Left lung (tissue), 10 donors: Measurements from ENCODE around the gene FLT3LG. TPM values are rescaled to one million over a fixed set of nuclear protein-coding genes. Genes with fewer than 3 reads are reported as not detected.

Experiments
- ATAC-seq: fragments of 200-7000 bp; cut with Tn5 transposase; one replicate; pipeline ENCODE4 v1.9.1; 2020; ENCODE audit warnings: moderate library complexity
- DNase-seq, 4 donors: peaks; one replicate each; pipeline ENCODE4 v3.0.0-alpha.2; 2013 to 2020
- H3K27ac ChIP-seq, 2 donors: fragments of 200-600 bp; sonication (generic) in 1 of 2; one replicate each; pipeline versions ENCODE4 v1.5.0 to v1.8.0; 2020 to 2021
- H3K27me3 ChIP-seq, 2 donors: fragments of 200-600 bp; sonication (generic) in 1 of 2; one replicate each; pipeline versions ENCODE4 v1.5.0 to v1.8.0; 2020 to 2021
- H3K36me3 ChIP-seq, 2 donors: fragments of 200-600 bp; sonication (generic) in 1 of 2; one replicate each; pipeline versions ENCODE4 v1.5.0 to v1.8.0; 2020 to 2021
- H3K4me1 ChIP-seq, 2 donors: fragments of 200-600 bp; one replicate each; pipeline ENCODE4 v1.8.0; 2021
- H3K4me3 ChIP-seq, 2 donors: fragments of 200-600 bp; sonication (generic) in 1 of 2; one replicate each; pipeline versions ENCODE4 v1.5.0 to v1.8.0; 2020 to 2021; ENCODE audit warnings: mild to moderate bottlenecking in 1 of 2
- H3K9me3 ChIP-seq, 2 donors: fragments of 200-600 bp; sonication (generic) in 1 of 2; one replicate each; pipeline versions ENCODE4 v1.5.0 to v1.8.0; 2020 to 2021
- intact Hi-C, 2 donors: fragments of 100-400 bp; cut with DNase I; formaldehyde crosslinking; loops; one replicate each; pipeline versions ENCODE4 v1.11.2 to v1.14.2; 2022
- polyA plus RNA-seq, 6 donors: library from polyadenylated mRNA; unstranded; fragments of 120-200 nt; gene quantifications; one replicate each; pipeline ENCODE4 v1.2.1, GENCODE V29; 2013; ENCODE audit not compliant: insufficient read length in 6 of 6
- total RNA-seq, 2 donors: library from RNA; stranded (reverse); fragmentation: NEBNext Ultra II Directional; extraction: Animal tissue kit (Norgen Biotek cat#: 25700); gene quantifications; one replicate each; pipeline ENCODE4 v1.2.1, GENCODE V29; 2021
- TF ChIP-seq, protein P1 (sequence below), 2 donors: fragments of 200-600 bp; sonication (generic) in 1 of 2; IDR thresholded peaks; one replicate each; pipeline versions ENCODE4 v1.5.0 to v1.8.0; 2021; ENCODE audit warnings: antibody characterized with exemption in 2 of 2
- donor health status: DM: no; HTN: yes; CAD: no.
- donor health status: DM: no; HTN: no; CAD: no.

FLT3LG gene
- total and polyA plus RNA-seq, 8 donors: 6.7 to 10.1 (median 7.4) TPM

DNA sequence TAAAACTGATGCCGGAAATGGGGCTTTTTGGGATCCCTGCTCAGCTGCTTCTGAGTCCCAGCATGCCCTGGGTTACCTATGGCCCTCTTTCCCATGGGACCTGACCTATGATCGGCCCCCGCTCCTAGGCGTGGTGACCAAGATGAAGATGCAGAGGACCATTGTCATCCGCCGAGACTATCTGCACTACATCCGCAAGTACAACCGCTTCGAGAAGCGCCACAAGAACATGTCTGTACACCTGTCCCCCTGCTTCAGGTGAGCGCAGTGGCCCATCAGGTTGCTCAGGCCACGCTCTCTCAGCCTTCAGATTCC is 23.7 kb downstream of the FLT3LG start:
- DNase-seq (no peak), ATAC-seq (no peak)
- peaks cover 12 to 39% of the 10 kb centered on the region in 2 donors for H3K36me3 ChIP-seq
- intact Hi-C loops: no loop called here
- H3K4me1 ChIP-seq: peaks cover 25 to 47% of the 10 kb centered on the region in 2 donors
- H3K27ac ChIP-seq: peak overlapping the region in 1 of 2 donors; percentile 92
- peak overlapping the region; percentile 60 to 78 for H3K4me3 ChIP-seq
- no peaks in the 10 kb centered on the region for H3K27me3 ChIP-seq
- H3K9me3 ChIP-seq: no peaks in the 10 kb centered on the region
- TF ChIP-seq, protein P1, sequence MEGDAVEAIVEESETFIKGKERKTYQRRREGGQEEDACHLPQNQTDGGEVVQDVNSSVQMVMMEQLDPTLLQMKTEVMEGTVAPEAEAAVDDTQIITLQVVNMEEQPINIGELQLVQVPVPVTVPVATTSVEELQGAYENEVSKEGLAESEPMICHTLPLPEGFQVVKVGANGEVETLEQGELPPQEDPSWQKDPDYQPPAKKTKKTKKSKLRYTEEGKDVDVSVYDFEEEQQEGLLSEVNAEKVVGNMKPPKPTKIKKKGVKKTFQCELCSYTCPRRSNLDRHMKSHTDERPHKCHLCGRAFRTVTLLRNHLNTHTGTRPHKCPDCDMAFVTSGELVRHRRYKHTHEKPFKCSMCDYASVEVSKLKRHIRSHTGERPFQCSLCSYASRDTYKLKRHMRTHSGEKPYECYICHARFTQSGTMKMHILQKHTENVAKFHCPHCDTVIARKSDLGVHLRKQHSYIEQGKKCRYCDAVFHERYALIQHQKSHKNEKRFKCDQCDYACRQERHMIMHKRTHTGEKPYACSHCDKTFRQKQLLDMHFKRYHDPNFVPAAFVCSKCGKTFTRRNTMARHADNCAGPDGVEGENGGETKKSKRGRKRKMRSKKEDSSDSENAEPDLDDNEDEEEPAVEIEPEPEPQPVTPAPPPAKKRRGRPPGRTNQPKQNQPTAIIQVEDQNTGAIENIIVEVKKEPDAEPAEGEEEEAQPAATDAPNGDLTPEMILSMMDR (IDR thresholded peaks at IDR 0.05): no peak

DNA sequence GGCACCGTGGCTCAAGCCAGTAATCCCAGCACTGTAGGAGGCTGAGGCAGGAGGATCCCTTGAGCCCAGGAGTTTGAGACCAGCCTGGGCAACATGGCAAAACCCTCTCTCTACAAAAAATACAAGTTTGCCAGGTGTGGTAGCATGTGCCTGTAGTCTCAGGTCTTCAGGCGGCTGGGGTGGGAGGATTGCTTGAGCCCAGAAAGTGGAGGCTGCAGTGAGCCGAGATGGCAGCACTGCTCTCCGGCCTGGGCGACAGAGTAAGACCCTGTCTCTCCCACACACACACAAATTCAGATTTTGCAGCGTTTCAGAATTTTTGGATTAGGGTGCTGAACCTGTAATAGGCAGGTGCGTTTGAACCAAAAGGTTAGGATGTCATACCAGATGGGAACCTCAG is 24.5 kb downstream of the FLT3LG start:
- Histone ChIP-seq H3K27ac (peak overlapping the region in 1 of 2 donors; percentile 73), H3K36me3 (peaks cover 12 to 32% of the 10 kb centered on the region in 2 donors), H3K4me3 (peak overlapping the region in 1 of 2 donors; percentile 60), H3K4me1 (peaks cover 25 to 47% of the 10 kb centered on the region in 2 donors), H3K27me3 (no peaks in the 10 kb centered on the region), H3K9me3 (no peaks in the 10 kb centered on the region)
- intact Hi-C loops: no loop called here
- DNase-seq (no peak), ATAC-seq (no peak)
- TF ChIP-seq, protein P1 (IDR thresholded peaks at IDR 0.05): no peak

DNA sequence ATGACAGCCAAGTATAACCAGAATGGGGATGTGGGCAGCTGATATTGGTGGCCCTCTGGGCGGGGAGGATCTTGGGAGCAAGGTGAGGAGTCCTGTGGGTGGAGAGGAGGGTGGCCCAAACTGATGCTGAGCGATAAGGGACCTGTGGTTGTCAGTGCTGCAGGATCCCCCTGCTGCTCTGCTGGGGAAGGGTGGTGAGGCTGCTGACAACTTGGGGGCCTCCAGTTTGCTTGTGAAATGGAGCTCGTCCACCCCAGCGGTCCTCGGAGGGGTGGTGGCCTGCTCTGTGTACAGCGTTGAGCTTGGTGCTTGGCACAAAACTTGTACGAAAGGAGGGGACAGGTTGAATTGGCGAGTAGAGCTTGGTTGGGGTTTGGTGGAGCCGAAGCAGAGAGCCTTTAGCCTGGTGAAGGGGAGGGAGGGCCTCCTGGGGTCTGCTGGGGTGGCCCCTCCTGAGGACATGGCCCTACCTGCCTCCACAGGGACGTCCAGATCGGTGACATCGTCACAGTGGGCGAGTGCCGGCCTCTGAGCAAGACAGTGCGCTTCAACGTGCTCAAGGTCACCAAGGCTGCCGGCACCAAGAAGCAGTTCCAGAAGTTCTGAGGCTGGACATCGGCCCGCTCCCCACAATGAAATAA is 25.1 kb downstream of the FLT3LG start:
- Histone ChIP-seq H3K9me3 (no peaks in the 10 kb centered on the region), H3K4me3 (peak overlapping the region in 1 of 2 donors; percentile 60), H3K27ac (peak overlapping the region; percentile 73 to 75), H3K27me3 (no peaks in the 10 kb centered on the region), H3K36me3 (peaks cover 12 to 32% of the 10 kb centered on the region in 2 donors), H3K4me1 (peaks cover 25 to 47% of the 10 kb centered on the region in 2 donors)
- intact Hi-C loops: no loop called here
- DNase-seq: no peak
- ATAC-seq: no peak
- TF ChIP-seq, protein P1 (IDR thresholded peaks at IDR 0.05): no peak

DNA sequence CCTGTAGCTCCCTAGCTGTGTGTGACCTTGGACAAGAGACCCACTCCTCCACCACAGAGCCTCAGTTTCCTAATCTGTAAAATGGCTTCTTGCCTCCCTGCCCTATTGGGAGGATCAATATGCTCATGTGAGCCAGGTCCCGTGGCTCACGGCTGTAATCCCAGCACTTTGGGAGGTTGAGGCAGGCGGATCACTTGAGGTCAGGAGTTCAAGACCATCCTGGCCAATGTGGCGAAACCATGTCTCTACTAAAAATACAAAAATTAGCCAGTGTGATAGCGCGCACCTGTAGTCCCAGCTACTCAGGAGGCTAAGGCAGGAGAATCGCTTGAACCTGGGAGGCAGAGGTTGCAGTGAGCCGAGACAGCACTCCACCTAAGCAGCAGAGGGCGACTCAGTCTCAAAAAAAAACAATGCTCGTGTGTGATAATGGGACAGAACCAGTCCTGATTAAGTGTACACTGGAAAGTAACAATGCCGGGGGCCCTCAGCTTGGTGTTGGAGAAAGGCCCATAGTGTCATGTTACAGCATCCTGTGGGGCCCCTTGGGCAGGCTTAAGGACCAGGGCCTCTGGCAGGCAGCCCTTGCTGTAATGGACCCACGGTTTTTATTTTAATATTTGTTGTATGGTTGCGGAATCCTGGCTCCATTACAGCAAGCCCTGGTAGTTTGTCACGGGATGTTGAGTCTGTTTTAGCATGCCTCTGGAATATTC is 29.0 kb downstream of the FLT3LG start:
- TF ChIP-seq, protein P1 (IDR thresholded peaks at IDR 0.05): peak; percentile 44 to 62
- Histone ChIP-seq H3K27ac (no peak overlapping the region), H3K4me1 (peaks cover 14 to 39% of the 10 kb centered on the region in 2 donors), H3K4me3 (no peak overlapping the region), H3K36me3 (peaks cover 7 to 22% of the 10 kb centered on the region in 2 donors), H3K9me3 (no peaks in the 10 kb centered on the region), H3K27me3 (no peaks in the 10 kb centered on the region)
- DNase-seq (peak in 2 of 4 donors; percentile 81 to 92), ATAC-seq (peak; percentile 68)
- intact Hi-C loops: no loop called here

DNA sequence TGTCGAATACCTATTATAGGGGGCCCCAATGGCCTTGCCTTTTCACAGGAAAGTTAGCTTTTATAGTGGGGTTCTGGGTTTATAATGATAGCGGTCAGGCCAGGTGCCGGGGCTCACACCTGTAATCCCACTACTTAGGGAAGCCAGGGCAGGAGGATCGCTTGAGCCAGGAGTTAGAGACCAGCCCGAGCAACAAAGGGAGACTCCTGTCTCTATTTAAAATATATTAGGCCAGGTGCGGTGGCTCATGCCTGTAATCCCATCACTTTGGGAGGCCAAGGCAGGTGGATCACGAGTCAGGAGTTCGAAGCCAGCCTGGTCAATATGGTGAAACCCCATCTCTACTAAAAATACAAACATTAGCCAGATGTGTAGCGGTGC is 29.6 kb downstream of the FLT3LG start:
- Histone ChIP-seq H3K9me3 (no peaks in the 10 kb centered on the region), H3K36me3 (peaks cover 6 to 17% of the 10 kb centered on the region in 2 donors), H3K4me3 (no peak overlapping the region), H3K4me1 (peaks cover 8 to 34% of the 10 kb centered on the region in 2 donors), H3K27me3 (no peaks in the 10 kb centered on the region), H3K27ac (no peak overlapping the region)
- ATAC-seq (no peak), DNase-seq (no peak)
- TF ChIP-seq, protein P1 (IDR thresholded peaks at IDR 0.05): no peak
- intact Hi-C loops: no loop called here
